Measurements from ENCODE around the gene PRSS57. TPM values are rescaled to one million over a fixed set of nuclear protein-coding genes. Genes with fewer than 3 reads are reported as not detected.

PRSS57 gene
- total RNA-seq, 2 donors from 2014 or later, result not detected

GRCh38 chr19:726993-727956 lies 32.0 kb upstream of the PRSS57 start:
- no peak overlapping the region for H3K27ac ChIP-seq
- H3K4me1 ChIP-seq (ENCODE audit: control insufficient read depth in 1 of 2, low read depth in 2 of 2), result no peaks in the 10 kb centered on the region
- no peak overlapping the region for H3K4me3 ChIP-seq
- DNase-seq (ENCODE audit: low spot score) (no peak), ATAC-seq (ENCODE audit: insufficient number of reproducible peaks, low FRiP score, low read depth) (no peak)
- TF ChIP-seq, protein P1, sequence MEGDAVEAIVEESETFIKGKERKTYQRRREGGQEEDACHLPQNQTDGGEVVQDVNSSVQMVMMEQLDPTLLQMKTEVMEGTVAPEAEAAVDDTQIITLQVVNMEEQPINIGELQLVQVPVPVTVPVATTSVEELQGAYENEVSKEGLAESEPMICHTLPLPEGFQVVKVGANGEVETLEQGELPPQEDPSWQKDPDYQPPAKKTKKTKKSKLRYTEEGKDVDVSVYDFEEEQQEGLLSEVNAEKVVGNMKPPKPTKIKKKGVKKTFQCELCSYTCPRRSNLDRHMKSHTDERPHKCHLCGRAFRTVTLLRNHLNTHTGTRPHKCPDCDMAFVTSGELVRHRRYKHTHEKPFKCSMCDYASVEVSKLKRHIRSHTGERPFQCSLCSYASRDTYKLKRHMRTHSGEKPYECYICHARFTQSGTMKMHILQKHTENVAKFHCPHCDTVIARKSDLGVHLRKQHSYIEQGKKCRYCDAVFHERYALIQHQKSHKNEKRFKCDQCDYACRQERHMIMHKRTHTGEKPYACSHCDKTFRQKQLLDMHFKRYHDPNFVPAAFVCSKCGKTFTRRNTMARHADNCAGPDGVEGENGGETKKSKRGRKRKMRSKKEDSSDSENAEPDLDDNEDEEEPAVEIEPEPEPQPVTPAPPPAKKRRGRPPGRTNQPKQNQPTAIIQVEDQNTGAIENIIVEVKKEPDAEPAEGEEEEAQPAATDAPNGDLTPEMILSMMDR (IDR thresholded peaks at IDR 0.05), result no peak
- no peaks in the 10 kb centered on the region for H3K36me3 ChIP-seq
- no peaks in the 10 kb centered on the region for H3K9me3 ChIP-seq
- no peaks in the 10 kb centered on the region for H3K27me3 ChIP-seq (replicated peaks; ENCODE audit: insufficient read depth)

- Histone ChIP-seq H3K4me3 (no peak overlapping the region), H3K9me3 (no peaks in the 10 kb centered on the region), H3K27me3 (replicated peaks; ENCODE audit: insufficient read depth) (no peaks in the 10 kb centered on the region), H3K4me1 (ENCODE audit: control insufficient read depth in 1 of 2, low read depth in 2 of 2) (no peaks in the 10 kb centered on the region), H3K36me3 (no peaks in the 10 kb centered on the region), H3K27ac (no peak overlapping the region)
- DNase-seq (ENCODE audit: low spot score), result no peak
- TF ChIP-seq, protein P1 (IDR thresholded peaks at IDR 0.05), result no peak
- no peak for ATAC-seq (ENCODE audit: insufficient number of reproducible peaks, low FRiP score, low read depth)
Observed at GRCh38 chr19:725461-726089, 30.3 kb upstream of the PRSS57 start.

DNA sequence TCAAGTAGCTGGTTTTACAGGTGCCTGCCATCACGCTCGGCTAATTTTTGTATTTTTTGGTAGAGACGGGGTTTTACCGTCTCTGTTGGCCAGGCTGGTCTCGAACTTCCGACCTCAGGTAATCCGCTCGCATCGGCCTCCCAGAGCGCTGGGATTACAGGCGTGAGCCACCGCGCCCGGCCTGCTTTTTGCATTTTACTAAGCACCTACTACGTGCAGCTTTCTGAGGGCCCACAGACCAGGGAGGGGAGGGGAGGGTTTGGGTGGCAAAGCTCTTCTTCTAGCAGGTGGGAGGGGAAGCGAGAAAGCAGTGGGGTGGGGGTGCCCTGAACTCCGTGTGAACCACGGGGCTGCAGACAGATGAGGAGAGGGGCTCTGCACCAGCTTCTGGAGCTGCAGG lies 28.5 kb upstream of the PRSS57 start:
- H3K9me3 ChIP-seq, result no peaks in the 10 kb centered on the region
- no peak overlapping the region for H3K27ac ChIP-seq
- DNase-seq (ENCODE audit: low spot score), result no peak
- ATAC-seq (ENCODE audit: insufficient number of reproducible peaks, low FRiP score, low read depth), result no peak
- no peak overlapping the region for H3K4me3 ChIP-seq
- H3K27me3 ChIP-seq (replicated peaks; ENCODE audit: insufficient read depth), result no peaks in the 10 kb centered on the region
- TF ChIP-seq, protein P1 (IDR thresholded peaks at IDR 0.05), result no peak
- H3K4me1 ChIP-seq (ENCODE audit: control insufficient read depth in 1 of 2, low read depth in 2 of 2), result no peaks in the 10 kb centered on the region
- H3K36me3 ChIP-seq, result no peaks in the 10 kb centered on the region

- H3K27me3 ChIP-seq (replicated peaks; ENCODE audit: insufficient read depth), result no peaks in the 10 kb centered on the region
- H3K36me3 ChIP-seq, result no peaks in the 10 kb centered on the region
- no peak overlapping the region for H3K27ac ChIP-seq
- no peaks in the 10 kb centered on the region for H3K9me3 ChIP-seq
- TF ChIP-seq, protein P1 (IDR thresholded peaks at IDR 0.05), result no peak
- DNase-seq (ENCODE audit: low spot score) (no peak), ATAC-seq (ENCODE audit: insufficient number of reproducible peaks, low FRiP score, low read depth) (no peak)
- H3K4me3 ChIP-seq, result no peak overlapping the region
- H3K4me1 ChIP-seq (ENCODE audit: control insufficient read depth in 1 of 2, low read depth in 2 of 2), result no peaks in the 10 kb centered on the region
Observed at GRCh38 chr19:723247-723646, 28.0 kb upstream of the PRSS57 start.

DNA sequence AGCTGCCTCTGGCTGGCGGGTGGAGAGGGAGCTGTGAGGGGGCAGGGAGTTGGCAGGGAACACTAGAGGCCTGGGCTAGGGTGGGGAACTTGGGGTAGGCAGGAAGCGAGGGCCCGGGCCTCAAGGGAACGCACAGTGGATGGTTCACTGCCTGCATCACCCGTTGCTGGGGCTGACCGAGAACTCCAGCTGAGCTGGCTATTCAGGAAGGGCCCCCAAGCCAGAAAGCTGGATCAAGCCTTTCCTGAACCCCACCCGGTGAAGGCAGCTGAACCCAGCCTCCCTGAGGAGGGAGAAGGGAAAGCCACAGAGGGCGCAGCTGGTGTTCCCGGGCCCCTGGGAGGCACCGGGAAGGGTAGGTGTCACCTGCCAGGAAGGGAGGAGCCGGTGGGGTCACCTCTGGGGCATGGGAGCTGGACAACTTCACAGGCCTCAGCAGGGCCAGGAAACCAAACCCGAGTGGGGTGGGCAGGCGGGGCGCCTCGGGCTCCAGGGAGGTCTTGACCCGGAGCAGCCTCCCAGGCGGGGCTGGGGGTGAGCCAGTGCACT lies 27.4 kb upstream of the PRSS57 start:
- no peaks in the 10 kb centered on the region for H3K9me3 ChIP-seq
- H3K27me3 ChIP-seq (replicated peaks; ENCODE audit: insufficient read depth), result no peaks in the 10 kb centered on the region
- ATAC-seq (ENCODE audit: insufficient number of reproducible peaks, low FRiP score, low read depth), result no peak
- no peak for DNase-seq (ENCODE audit: low spot score)
- TF ChIP-seq, protein P1 (IDR thresholded peaks at IDR 0.05), result no peak
- no peaks in the 10 kb centered on the region for H3K36me3 ChIP-seq
- no peak overlapping the region for H3K4me3 ChIP-seq
- no peaks in the 10 kb centered on the region for H3K4me1 ChIP-seq (ENCODE audit: control insufficient read depth in 1 of 2, low read depth in 2 of 2)
- no peak overlapping the region for H3K27ac ChIP-seq

All from thoracic aorta (tissue), 2 donors.